Fibroblast of lung (primary cell): ENCODE measurements around the gene MIGA1. TPM values are rescaled to one million over a fixed set of nuclear protein-coding genes. Genes with fewer than 3 reads are reported as not detected.

ENCODE experiments used
- DNase-seq, 2 donors: peaks; one replicate each; pipeline versions ENCODE4 v3.0.0 to v3.0.0-alpha.2; 2010; ENCODE audit warnings: low read depth in 2 of 2
- H2AFZ ChIP-seq: 2 replicates; pipeline ENCODE4 v1.5.1; 2012; ENCODE audit warnings: low read length, control low read depth, inconsistent platforms
- H3K27ac ChIP-seq: 2 replicates; pipeline ENCODE4 v1.5.1; 2011; ENCODE audit warnings: low read length, control low read depth; ENCODE audit not compliant: insufficient read depth
- H3K27me3 ChIP-seq: 2 replicates; pipeline ENCODE4 v1.5.1; 2011; ENCODE audit warnings: mild to moderate bottlenecking, low read length; ENCODE audit not compliant: control insufficient read depth, insufficient read depth
- H3K36me3 ChIP-seq: 2 replicates; pipeline ENCODE4 v1.5.1; 2011; ENCODE audit warnings: low read length; ENCODE audit not compliant: control insufficient read depth, insufficient read depth
- H3K4me1 ChIP-seq: 2 replicates; pipeline ENCODE4 v1.5.1; 2011; ENCODE audit warnings: low read length; ENCODE audit not compliant: control insufficient read depth, insufficient read depth; ENCODE audit errors: extremely low read depth
- H3K4me2 ChIP-seq: 2 replicates; pipeline ENCODE4 v1.5.1; 2011; ENCODE audit warnings: low read length, control low read depth; ENCODE audit not compliant: insufficient read depth; ENCODE audit errors: extremely low read depth
- H3K4me3 ChIP-seq, 4 experiments: fragments of 200-600 bp in 1 of 4; sonication (generic) in 1 of 4; replicated peaks in 1 of 4; 2 replicates each; pipeline ENCODE4 v1.5.1; 2011 to 2016; ENCODE audit warnings: low read length in 4 of 4, low read depth in 3 of 4, mild to moderate bottlenecking in 3 of 4, control low read depth in 2 of 4, inconsistent platforms in 1 of 4, mixed read lengths in 1 of 4; ENCODE audit not compliant: insufficient read depth in 1 of 4; ENCODE audit errors: control extremely low read depth in 1 of 4
- H3K79me2 ChIP-seq: 2 replicates; pipeline ENCODE4 v1.5.1; 2012; ENCODE audit warnings: mild to moderate bottlenecking, low read length, inconsistent platforms; ENCODE audit not compliant: control insufficient read depth, insufficient read depth
- H3K9ac ChIP-seq: 2 replicates; pipeline ENCODE4 v1.5.1; 2011; ENCODE audit warnings: mild to moderate bottlenecking, low read length, control low read depth; ENCODE audit not compliant: insufficient read depth
- H3K9me3 ChIP-seq: 2 replicates; pipeline ENCODE4 v1.5.1; 2012; ENCODE audit warnings: low read depth, low read length; ENCODE audit not compliant: control insufficient read depth, insufficient read depth
- H4K20me1 ChIP-seq: 2 replicates; pipeline ENCODE4 v1.5.1; 2011; ENCODE audit warnings: low read length; ENCODE audit not compliant: control insufficient read depth, insufficient read depth; ENCODE audit errors: extremely low read depth
- CTCF ChIP-seq, 2 donors: IDR thresholded peaks in 1 of 2; conservative IDR thresholded peaks in 1 of 2; 1 replicate in 1 of 2; 2 replicates in 1 of 2; pipeline ENCODE4 v1.5.1; 2011 to 2012; ENCODE audit warnings: low read length in 2 of 2, control low read depth in 1 of 2, inconsistent platforms in 1 of 2, low read depth in 1 of 2, mild to moderate bottlenecking in 1 of 2
- EZH2 ChIP-seq: IDR thresholded peaks from 2 replicates; pipeline ENCODE4 v1.5.1; 2012; ENCODE audit warnings: low read length, control low read depth, mild to moderate bottlenecking; ENCODE audit errors: missing control alignments
- polyA plus RNA-seq, 2 donors: library from polyadenylated mRNA; depleted of rRNA in 1 of 2; stranded (reverse) in 1 of 2; unstranded in 1 of 2; fragments of >200 nt; gene quantifications; 2 replicates each; pipeline ENCODE4 v1.2.1, GENCODE V29; 2011 to 2012; ENCODE audit warnings: missing spikeins in 1 of 2
- total RNA-seq: library from RNA; depleted of rRNA; stranded (reverse); fragments of >200 nt; gene quantifications from 2 replicates; pipeline ENCODE4 v1.2.1, GENCODE V29; 2014

The MIGA1 gene
- total and polyA plus RNA-seq, 2 donors (not counting 1 experiment from before 2014, with no cell fraction given) = 10.3 to 14.0 TPM

- H3K27me3 ChIP-seq = no peaks in the 10 kb centered on the region
- no peak for TF ChIP-seq CTCF (conservative IDR thresholded peaks at IDR 0.05 in 1 of 2, IDR thresholded peaks at IDR 0.05 in 1 of 2; ENCODE audit: low read depth in 1 of 2, low read length in 2 of 2)
- TF ChIP-seq EZH2 = no peak
- peak; percentile 45 to 58 for DNase-seq
Observed at GRCh38 chr1:77831566-77831965, 52.1 kb downstream of the MIGA1 start.

GRCh38 chr1:77831976-77832711 lies 52.7 kb downstream of the MIGA1 start:
- peak overlapping the region; percentile 73 for H3K27ac ChIP-seq
- no peak overlapping the region for H2AFZ ChIP-seq
- H3K79me2 ChIP-seq = no peaks in the 10 kb centered on the region
- DNase-seq = peak; percentile 78 to 86
- H3K9ac ChIP-seq = no peak overlapping the region
- peak overlapping the region in 1 of 4 experiments; percentile 26 for H3K4me3 ChIP-seq
- H3K4me2 ChIP-seq = peak overlapping the region; percentile 54
- no peaks in the 10 kb centered on the region for H3K36me3 ChIP-seq
- no peaks in the 10 kb centered on the region for H3K27me3 ChIP-seq
- no peaks in the 10 kb centered on the region for H3K9me3 ChIP-seq
- TF ChIP-seq CTCF (conservative IDR thresholded peaks at IDR 0.05 in 1 of 2, IDR thresholded peaks at IDR 0.05 in 1 of 2; ENCODE audit: low read depth in 1 of 2, low read length in 2 of 2) = no peak
- TF ChIP-seq EZH2 = no peak
- no peaks in the 10 kb centered on the region for H4K20me1 ChIP-seq
- H3K4me1 ChIP-seq = peaks cover 17% of the 10 kb centered on the region

More at GRCh38 chr1:77831566-77831965, 52.1 kb downstream of the MIGA1 start:
- no peak overlapping the region for H3K9ac ChIP-seq
- peak overlapping the region; percentile 46 for H3K4me2 ChIP-seq
- no peaks in the 10 kb centered on the region for H4K20me1 ChIP-seq
- H3K4me1 ChIP-seq = peaks cover 17% of the 10 kb centered on the region
- H3K36me3 ChIP-seq = no peaks in the 10 kb centered on the region
- no peaks in the 10 kb centered on the region for H3K9me3 ChIP-seq
- peak overlapping the region in 1 of 4 experiments; percentile 1 for H3K4me3 ChIP-seq
- no peak overlapping the region for H2AFZ ChIP-seq
- H3K27ac ChIP-seq = peak overlapping the region; percentile 73
- no peaks in the 10 kb centered on the region for H3K79me2 ChIP-seq

GRCh38 chr1:77832901-77833300 lies 53.5 kb downstream of the MIGA1 start:
- TF ChIP-seq EZH2 (no peak), CTCF (conservative IDR thresholded peaks at IDR 0.05 in 1 of 2, IDR thresholded peaks at IDR 0.05 in 1 of 2; ENCODE audit: low read depth in 1 of 2, low read length in 2 of 2) (no peak)
- Histone ChIP-seq H3K4me3 (no peak overlapping the region), H3K27ac (peak overlapping the region; percentile 73), H4K20me1 (no peaks in the 10 kb centered on the region), H3K36me3 (no peaks in the 10 kb centered on the region), H3K9ac (no peak overlapping the region), H3K79me2 (no peaks in the 10 kb centered on the region), H3K27me3 (no peaks in the 10 kb centered on the region), H3K4me1 (peaks cover 17% of the 10 kb centered on the region), H3K9me3 (no peaks in the 10 kb centered on the region), H3K4me2 (peak overlapping the region; percentile 54), H2AFZ (no peak overlapping the region)
- peak; percentile 98 to 100 for DNase-seq
